PC-9 (cell line): ENCODE data around the gene TPX2. TPM values are rescaled to one million over a fixed set of nuclear protein-coding genes. Genes with fewer than 3 reads are reported as not detected.

Experiments
- BruUV-seq: library from RNA; stranded (reverse); fragments of 400-500 nt; replicated peaks from 2 replicates; lab custom pipeline; 2021; lab: Mats Ljungman, UMichigan
- CTCF ChIA-PET: fragments of 300-600 bp; sonication (Branson Sonifier 250); formaldehyde crosslinking; loops from one replicate; lab custom pipeline; 2022; ENCODE audit warnings: antibody characterized with exemption; lab: Charles Lee
- POLR2A ChIA-PET: fragments of 300-600 bp; sonication (Branson Sonifier 250); formaldehyde crosslinking; loops from one replicate; lab custom pipeline; 2022; ENCODE audit warnings: antibody characterized with exemption; ENCODE audit not compliant: unreplicated experiment; lab: Charles Lee
- DNase-seq, 2 experiments: peaks; one replicate each; pipeline versions ENCODE4 v3.0.0 to v3.0.0-alpha.2; 2015 to 2022; ENCODE audit warnings: mixed read lengths in 1 of 2
- H2AFZ ChIP-seq: fragments of 200-600 bp; sonication (generic); 2 replicates; pipeline ENCODE4 v1.8.1; 2017; ENCODE audit warnings: antibody characterized with exemption
- H3F3A ChIP-seq: fragments of 200-600 bp; sonication (generic); 2 replicates; pipeline ENCODE4 v1.8.1; 2017; ENCODE audit warnings: antibody characterized with exemption, mild to moderate bottlenecking, low read depth; ENCODE audit not compliant: insufficient read depth
- H3K27ac ChIP-seq: fragments of 200-600 bp; sonication (generic); 2 replicates; pipeline ENCODE4 v1.6.1; 2016; ENCODE audit warnings: mixed run types
- H3K27me3 ChIP-seq: fragments of 200-600 bp; sonication (generic); 2 replicates; pipeline ENCODE4 v1.6.1; 2016; ENCODE audit warnings: low read depth, mixed run types; ENCODE audit not compliant: insufficient read depth
- H3K36me3 ChIP-seq: fragments of 200-600 bp; sonication (generic); 2 replicates; pipeline ENCODE4 v1.6.1; 2016; ENCODE audit warnings: low read depth, mixed run types
- H3K4me1 ChIP-seq: fragments of 200-600 bp; sonication (generic); replicated peaks from 2 replicates; pipeline ENCODE4 v1.6.1; 2016; ENCODE audit warnings: mixed run types; ENCODE audit not compliant: insufficient read depth
- H3K4me2 ChIP-seq: fragments of 200-600 bp; sonication (generic); 2 replicates; pipeline ENCODE4 v1.6.1; 2017; ENCODE audit warnings: mixed run types
- H3K4me3 ChIP-seq: fragments of 200-600 bp; sonication (generic); 2 replicates; pipeline ENCODE4 v1.6.1; 2016; ENCODE audit warnings: mixed run types
- H3K79me2 ChIP-seq: fragments of 200-600 bp; sonication (generic); 2 replicates; pipeline ENCODE4 v1.6.1; 2017; ENCODE audit warnings: low read depth, mixed run types
- H3K9me2 ChIP-seq: fragments of 200-600 bp; sonication (generic); 2 replicates; pipeline ENCODE4 v1.8.1; 2017; ENCODE audit warnings: mild to moderate bottlenecking; ENCODE audit not compliant: insufficient read depth
- H3K9me3 ChIP-seq: fragments of 200-600 bp; sonication (generic); 2 replicates; pipeline ENCODE4 v1.8.1; 2016; ENCODE audit warnings: low read depth; ENCODE audit not compliant: insufficient read depth
- H4K20me1 ChIP-seq: fragments of 200-600 bp; sonication (generic); 2 replicates; pipeline ENCODE4 v1.8.1; 2017; ENCODE audit not compliant: insufficient read depth
- EZH2 ChIP-seq: fragments of 200-600 bp; sonication (generic); IDR thresholded peaks from 2 replicates; pipeline ENCODE4 v1.8.0; 2017; ENCODE audit warnings: antibody characterized with exemption, low read depth
- intact Hi-C: fragments of 100-400 bp; cut with micrococcal nuclease; formaldehyde crosslinking; loops from one replicate; pipeline ENCODE4 v1.10.0; 2022; ENCODE audit not compliant: unreplicated experiment
- total RNA-seq: library from RNA; stranded (reverse); gene quantifications from 2 replicates; pipeline ENCODE4 v1.2.3, GENCODE V29; 2021
- TF ChIP-seq, protein P1 (sequence below): fragments of 200-600 bp; sonication (generic); conservative IDR thresholded peaks from 2 replicates; pipeline ENCODE4 v1.6.1; 2017; ENCODE audit warnings: mixed run types, antibody characterized with exemption, mild to moderate bottlenecking, moderate library complexity

The TPX2 gene
- total RNA-seq, 1 experiment from 2014 or later = 164 TPM

GRCh38 chr20:31803552-31804291 lies 64.6 kb downstream of the TPX2 start:
- no peak for DNase-seq
- intact Hi-C loops = no loop called here
- TF ChIP-seq, protein P1, sequence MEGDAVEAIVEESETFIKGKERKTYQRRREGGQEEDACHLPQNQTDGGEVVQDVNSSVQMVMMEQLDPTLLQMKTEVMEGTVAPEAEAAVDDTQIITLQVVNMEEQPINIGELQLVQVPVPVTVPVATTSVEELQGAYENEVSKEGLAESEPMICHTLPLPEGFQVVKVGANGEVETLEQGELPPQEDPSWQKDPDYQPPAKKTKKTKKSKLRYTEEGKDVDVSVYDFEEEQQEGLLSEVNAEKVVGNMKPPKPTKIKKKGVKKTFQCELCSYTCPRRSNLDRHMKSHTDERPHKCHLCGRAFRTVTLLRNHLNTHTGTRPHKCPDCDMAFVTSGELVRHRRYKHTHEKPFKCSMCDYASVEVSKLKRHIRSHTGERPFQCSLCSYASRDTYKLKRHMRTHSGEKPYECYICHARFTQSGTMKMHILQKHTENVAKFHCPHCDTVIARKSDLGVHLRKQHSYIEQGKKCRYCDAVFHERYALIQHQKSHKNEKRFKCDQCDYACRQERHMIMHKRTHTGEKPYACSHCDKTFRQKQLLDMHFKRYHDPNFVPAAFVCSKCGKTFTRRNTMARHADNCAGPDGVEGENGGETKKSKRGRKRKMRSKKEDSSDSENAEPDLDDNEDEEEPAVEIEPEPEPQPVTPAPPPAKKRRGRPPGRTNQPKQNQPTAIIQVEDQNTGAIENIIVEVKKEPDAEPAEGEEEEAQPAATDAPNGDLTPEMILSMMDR = no peak
- no peak for TF ChIP-seq EZH2
- no peaks in the 10 kb centered on the region for H3K27me3 ChIP-seq
- no peaks in the 10 kb centered on the region for H3K4me1 ChIP-seq
- H3F3A ChIP-seq = peaks cover 26% of the 10 kb centered on the region; the same call in 1 of the 2 replicates
- H3K27ac ChIP-seq = no peak overlapping the region
- POLR2A ChIA-PET = no interaction called here
- H3K79me2 ChIP-seq = no peaks in the 10 kb centered on the region
- H3K4me2 ChIP-seq = no peak overlapping the region
- no TSS peak for BruUV-seq
- no peaks in the 10 kb centered on the region for H3K9me2 ChIP-seq
- peaks cover 12% of the 10 kb centered on the region for H3K36me3 ChIP-seq
- H3K4me3 ChIP-seq = no peak overlapping the region
- no peaks in the 10 kb centered on the region; the same call in 1 of the 2 replicates for H4K20me1 ChIP-seq
- CTCF ChIA-PET = no interaction called here
- no peak overlapping the region for H2AFZ ChIP-seq
- H3K9me3 ChIP-seq = no peaks in the 10 kb centered on the region

DNA sequence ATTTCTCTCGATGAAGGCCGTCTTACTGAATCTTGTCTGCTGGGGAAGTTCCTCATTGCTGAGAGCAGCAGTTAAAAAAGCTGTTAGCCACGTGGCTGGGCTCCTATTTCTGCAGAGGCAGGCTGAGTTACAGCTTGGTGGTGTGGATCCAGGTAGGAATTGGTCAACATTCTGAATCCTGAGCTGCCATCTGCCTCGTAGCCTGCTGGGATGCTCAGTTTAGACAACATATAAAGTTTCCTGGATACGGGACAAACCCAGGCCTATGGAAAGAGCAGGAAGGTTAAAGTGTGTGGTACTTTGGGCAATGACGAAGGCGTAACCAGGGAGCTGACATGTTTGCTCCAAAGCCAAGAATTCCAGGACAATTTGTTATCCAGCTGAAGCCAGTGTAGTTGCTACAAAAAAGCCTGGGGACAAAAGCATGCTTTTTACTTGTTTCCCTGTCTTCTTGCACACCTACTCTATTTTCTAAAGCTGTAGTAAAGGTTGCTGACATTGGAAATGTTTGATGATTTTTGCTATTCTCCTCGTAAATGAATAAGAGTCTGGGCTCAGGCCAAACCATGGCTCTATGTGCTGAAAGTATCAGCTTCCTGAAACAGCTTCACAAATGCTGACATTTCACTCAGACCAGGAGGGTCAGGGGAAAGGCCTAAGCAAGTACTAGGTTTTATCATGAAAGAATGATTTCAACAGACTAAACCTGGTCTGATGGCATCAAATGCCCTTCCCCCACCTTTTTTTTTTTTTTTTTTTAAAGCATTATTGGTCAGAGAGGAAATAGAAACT lies 67.7 kb downstream of the TPX2 start:
- no peak overlapping the region for H2AFZ ChIP-seq
- no TSS peak for BruUV-seq
- ChIA-PET CTCF (interaction anchor here (0.6 kb wide), 1 partner anchor 292 kb away, joined by 5 read pairs; the partner anchor contains the start of gene HM13), POLR2A (no interaction called here)
- H4K20me1 ChIP-seq = peaks cover 5% of the 10 kb centered on the region; the same call in 1 of the 2 replicates
- intact Hi-C loops = no loop called here
- H3K36me3 ChIP-seq = peaks cover 3% of the 10 kb centered on the region; the same call in 1 of the 2 replicates
- peaks cover 28% of the 10 kb centered on the region for H3F3A ChIP-seq
- H3K27ac ChIP-seq = no peak overlapping the region
- H3K4me1 ChIP-seq = peaks cover 8% of the 10 kb centered on the region; the same call in 1 of the 2 replicates
- no peaks in the 10 kb centered on the region for H3K27me3 ChIP-seq
- H3K4me3 ChIP-seq = no peak overlapping the region
- TF ChIP-seq EZH2 = no peak
- TF ChIP-seq, protein P1 = no peak
- H3K79me2 ChIP-seq = no peaks in the 10 kb centered on the region
- no peaks in the 10 kb centered on the region for H3K9me2 ChIP-seq
- H3K4me2 ChIP-seq = no peak overlapping the region
- H3K9me3 ChIP-seq = no peaks in the 10 kb centered on the region
- DNase-seq = no peak

DNA sequence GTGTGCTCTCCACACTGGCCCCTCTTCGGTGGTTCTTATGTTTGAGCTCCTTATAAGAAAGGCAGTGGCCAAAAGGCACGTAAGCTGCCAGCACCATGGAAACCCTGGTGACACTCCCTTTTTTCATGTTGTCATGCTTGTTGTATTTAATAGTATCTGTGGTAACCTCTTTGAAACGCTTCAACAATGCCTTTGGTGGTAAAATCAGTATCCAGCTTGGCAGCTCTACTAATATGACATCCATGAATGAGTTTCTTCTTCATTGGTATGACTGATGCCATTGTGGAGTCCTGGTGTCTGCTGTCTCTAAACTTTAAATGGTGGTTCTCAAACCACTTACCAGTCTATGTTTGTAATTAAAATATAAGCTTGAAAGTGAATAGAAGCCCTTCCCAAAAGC lies 69.4 kb downstream of the TPX2 start:
- Histone ChIP-seq H2AFZ (no peak overlapping the region), H4K20me1 (peaks cover 5% of the 10 kb centered on the region; the same call in 1 of the 2 replicates), H3K4me1 (peaks cover 8% of the 10 kb centered on the region; the same call in 1 of the 2 replicates), H3K9me2 (no peaks in the 10 kb centered on the region), H3K27ac (no peak overlapping the region), H3K4me3 (no peak overlapping the region), H3K27me3 (no peaks in the 10 kb centered on the region), H3K4me2 (no peak overlapping the region), H3F3A (peaks cover 19% of the 10 kb centered on the region), H3K79me2 (no peaks in the 10 kb centered on the region), H3K36me3 (no peaks in the 10 kb centered on the region), H3K9me3 (no peaks in the 10 kb centered on the region)
- TF ChIP-seq, protein P1 = no peak
- TF ChIP-seq EZH2 = no peak
- no peak for DNase-seq
- no TSS peak for BruUV-seq
- ChIA-PET POLR2A (no interaction called here), CTCF (no interaction called here)
- intact Hi-C loops = no loop called here
